ENCODE results near the gene MTCL3.

The MTCL3 gene

DNA sequence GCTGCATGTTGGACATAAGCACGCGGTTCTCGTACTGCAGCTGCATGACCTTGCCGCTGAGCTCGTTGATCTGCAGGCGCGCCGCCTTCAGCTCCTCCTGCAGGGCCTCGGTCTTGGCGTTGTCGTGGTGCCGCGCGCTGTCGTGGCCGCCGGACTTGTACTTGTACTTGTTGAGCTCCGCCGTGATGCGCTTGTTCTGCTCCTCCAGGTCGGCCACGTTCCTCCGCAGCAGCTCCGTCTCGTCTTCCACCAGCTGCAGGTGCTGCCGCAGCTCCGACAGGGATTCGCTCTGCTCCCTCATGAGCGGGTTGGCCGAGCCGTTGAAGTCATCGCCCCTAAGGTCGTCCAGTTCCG is 43.3 kb downstream of the MTCL3 start:
- Histone ChIP-seq H3K9ac (ENCODE audit: extremely low read depth, low read length, poor library complexity, severe bottlenecking) (no peak overlapping the region), H3K9me3 (ENCODE audit: control insufficient read depth, low read length) (no peaks in the 10 kb centered on the region), H3K27me3 (ENCODE audit: control insufficient read depth, insufficient read depth, low read length, poor library complexity, severe bottlenecking) (no peaks in the 10 kb centered on the region), H3K27ac (ENCODE audit: low read depth, low read length) (no peak overlapping the region), H3K36me3 (ENCODE audit: control insufficient read depth, insufficient read depth, low read length) (no peaks in the 10 kb centered on the region), H3K4me3 (ENCODE audit: low read length) (no peak overlapping the region), H3K4me1 (ENCODE audit: control insufficient read depth, insufficient read depth, low read length) (no peaks in the 10 kb centered on the region)
- no peak for DNase-seq
- Mint-ChIP-seq H3K4me3 (no peak overlapping the region), H3K27ac (no peak overlapping the region), H3K4me1 (peaks cover 1% of the 10 kb centered on the region), H3K36me3 (ENCODE audit: low read depth) (peaks cover 7% of the 10 kb centered on the region), H3K27me3 (ENCODE audit: insufficient read depth) (no peaks in the 10 kb centered on the region), H3K9me3 (peaks cover 5% of the 10 kb centered on the region)
- TF ChIP-seq, protein P1, sequence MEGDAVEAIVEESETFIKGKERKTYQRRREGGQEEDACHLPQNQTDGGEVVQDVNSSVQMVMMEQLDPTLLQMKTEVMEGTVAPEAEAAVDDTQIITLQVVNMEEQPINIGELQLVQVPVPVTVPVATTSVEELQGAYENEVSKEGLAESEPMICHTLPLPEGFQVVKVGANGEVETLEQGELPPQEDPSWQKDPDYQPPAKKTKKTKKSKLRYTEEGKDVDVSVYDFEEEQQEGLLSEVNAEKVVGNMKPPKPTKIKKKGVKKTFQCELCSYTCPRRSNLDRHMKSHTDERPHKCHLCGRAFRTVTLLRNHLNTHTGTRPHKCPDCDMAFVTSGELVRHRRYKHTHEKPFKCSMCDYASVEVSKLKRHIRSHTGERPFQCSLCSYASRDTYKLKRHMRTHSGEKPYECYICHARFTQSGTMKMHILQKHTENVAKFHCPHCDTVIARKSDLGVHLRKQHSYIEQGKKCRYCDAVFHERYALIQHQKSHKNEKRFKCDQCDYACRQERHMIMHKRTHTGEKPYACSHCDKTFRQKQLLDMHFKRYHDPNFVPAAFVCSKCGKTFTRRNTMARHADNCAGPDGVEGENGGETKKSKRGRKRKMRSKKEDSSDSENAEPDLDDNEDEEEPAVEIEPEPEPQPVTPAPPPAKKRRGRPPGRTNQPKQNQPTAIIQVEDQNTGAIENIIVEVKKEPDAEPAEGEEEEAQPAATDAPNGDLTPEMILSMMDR (conservative IDR thresholded peaks at IDR 0.05) = no peak
- 95% methylated on average over 34 of the region's 34 CpGs for WGBS, 2 experiments (ENCODE audit: insufficient coverage in 1 of 2, insufficient read length in 1 of 2)

- Histone ChIP-seq H3K4me3 (ENCODE audit: low read length) (no peak overlapping the region), H3K4me1 (ENCODE audit: control insufficient read depth, insufficient read depth, low read length) (no peaks in the 10 kb centered on the region), H3K9me3 (ENCODE audit: control insufficient read depth, low read length) (no peaks in the 10 kb centered on the region), H3K27me3 (ENCODE audit: control insufficient read depth, insufficient read depth, low read length, poor library complexity, severe bottlenecking) (no peaks in the 10 kb centered on the region), H3K36me3 (ENCODE audit: control insufficient read depth, insufficient read depth, low read length) (no peaks in the 10 kb centered on the region), H3K27ac (ENCODE audit: low read depth, low read length) (no peak overlapping the region), H3K9ac (ENCODE audit: extremely low read depth, low read length, poor library complexity, severe bottlenecking) (no peak overlapping the region)
- Mint-ChIP-seq H3K36me3 (ENCODE audit: low read depth) (peaks cover 7% of the 10 kb centered on the region), H3K27ac (no peak overlapping the region), H3K9me3 (peaks cover 5% of the 10 kb centered on the region), H3K4me3 (no peak overlapping the region), H3K27me3 (ENCODE audit: insufficient read depth) (no peaks in the 10 kb centered on the region), H3K4me1 (peaks cover 1% of the 10 kb centered on the region)
- DNase-seq = no peak
- TF ChIP-seq, protein P1 (conservative IDR thresholded peaks at IDR 0.05) = no peak
- WGBS, 2 experiments (ENCODE audit: insufficient coverage in 1 of 2, insufficient read length in 1 of 2) = 96 to 97% methylated on average over 42 to 87 of the region's 87 CpGs
Observed at GRCh38 chr6:127475135-127475822, 43.9 kb downstream of the MTCL3 start.

DNA sequence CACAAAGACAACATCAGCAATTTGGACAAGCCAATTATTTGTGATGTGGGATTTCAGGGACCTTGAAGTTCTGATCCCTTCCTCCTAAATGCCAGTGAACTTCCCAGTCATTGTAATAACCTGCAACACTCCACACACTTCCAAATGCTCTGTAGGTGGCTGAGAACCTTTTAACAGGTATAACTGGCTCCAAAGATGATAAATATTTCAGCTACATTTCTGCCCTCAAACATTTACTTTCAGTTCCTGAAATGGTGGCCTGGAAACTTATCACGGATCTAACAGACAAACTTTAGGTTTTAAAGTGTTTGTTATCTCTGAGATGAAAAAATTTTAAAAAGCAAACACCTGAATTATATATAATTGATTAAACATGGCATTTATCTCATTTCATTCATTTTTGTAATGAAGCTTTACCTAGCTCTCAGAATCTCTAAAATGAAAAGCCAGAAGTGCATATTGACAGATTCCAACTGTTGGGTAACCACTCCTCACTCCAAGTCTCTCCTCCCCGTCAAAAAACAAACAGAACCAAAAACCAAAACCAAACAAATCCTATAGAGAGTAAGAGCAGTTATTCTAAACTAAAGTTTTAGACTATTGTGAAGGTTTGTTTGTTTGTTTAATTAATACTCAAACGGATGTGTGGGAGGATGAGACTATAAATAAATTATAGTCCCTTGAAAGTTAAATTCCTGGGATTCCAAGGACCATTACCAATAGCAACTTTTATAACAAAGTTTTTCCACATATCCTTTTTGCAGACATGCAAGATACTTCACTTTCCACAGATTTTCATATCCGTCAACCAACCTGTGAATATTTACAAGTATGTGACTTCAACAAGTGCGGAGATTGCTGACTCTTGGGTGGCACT is 47.5 kb downstream of the MTCL3 start:
- no peaks in the 10 kb centered on the region for H3K9me3 ChIP-seq (ENCODE audit: control insufficient read depth, low read length)
- no peak overlapping the region for H3K9ac ChIP-seq (ENCODE audit: extremely low read depth, low read length, poor library complexity, severe bottlenecking)
- DNase-seq = no peak
- Mint-ChIP-seq H3K4me3 (no peak overlapping the region), H3K9me3 (peaks cover 5% of the 10 kb centered on the region), H3K4me1 (peaks cover 1% of the 10 kb centered on the region), H3K36me3 (ENCODE audit: low read depth) (peaks cover 7% of the 10 kb centered on the region), H3K27ac (no peak overlapping the region), H3K27me3 (ENCODE audit: insufficient read depth) (no peaks in the 10 kb centered on the region)
- 91% methylated on average over 4 of the region's 5 CpGs; no CpG with 5 or more reads in 1 of the 2 experiments for WGBS, 2 experiments (ENCODE audit: insufficient coverage in 1 of 2, insufficient read length in 1 of 2)
- no peak overlapping the region for H3K4me3 ChIP-seq (ENCODE audit: low read length)
- H3K27me3 ChIP-seq (ENCODE audit: control insufficient read depth, insufficient read depth, low read length, poor library complexity, severe bottlenecking) = no peaks in the 10 kb centered on the region
- no peaks in the 10 kb centered on the region for H3K4me1 ChIP-seq (ENCODE audit: control insufficient read depth, insufficient read depth, low read length)
- TF ChIP-seq, protein P1 (conservative IDR thresholded peaks at IDR 0.05) = no peak
- no peak overlapping the region for H3K27ac ChIP-seq (ENCODE audit: low read depth, low read length)
- no peaks in the 10 kb centered on the region for H3K36me3 ChIP-seq (ENCODE audit: control insufficient read depth, insufficient read depth, low read length)

Data from endodermal cell (in vitro differentiated cells).